Esophagus muscularis mucosa (tissue), 4 donors: ENCODE measurements around the gene CXXC1.
"Not testable (repeated sequence)": the region's sequence is repeated elsewhere in the genome, so short reads cannot be mapped to it uniquely, and the experiment has no call there.

ENCODE experiments used
- CTCF ChIP-seq, 3 experiments: fragments of 200-600 bp in 2 of 3; fragments of 450-650 bp in 1 of 3; sonication (generic) in 2 of 3; IDR thresholded peaks; one replicate each; pipeline ENCODE4 v1.5.1; 2017 to 2019; ENCODE audit warnings: antibody characterized with exemption in 3 of 3, mild to moderate bottlenecking in 2 of 3, moderate library complexity in 1 of 3
- EP300 ChIP-seq: sonication (generic); formaldehyde crosslinking; IDR thresholded peaks from one replicate; pipeline ENCODE4 v1.6.1; 2017; ENCODE audit warnings: antibody characterized with exemption
- POLR2A ChIP-seq: fragments of 450-650 bp; IDR thresholded peaks from one replicate; pipeline ENCODE4 v1.6.1; 2017; ENCODE audit warnings: antibody characterized with exemption, moderate library complexity, mild to moderate bottlenecking, low read depth
- POLR2AphosphoS5 ChIP-seq, 2 donors: sonication (generic); formaldehyde crosslinking; IDR thresholded peaks; one replicate each; pipeline ENCODE4 v1.6.1; 2017; ENCODE audit warnings: antibody characterized with exemption in 2 of 2

GRCh38 chr18:50308851-50309250 lies 21.4 kb upstream of the CXXC1 start:
- not testable (repeated sequence) for TF ChIP-seq POLR2A; CTCF (IDR thresholded peaks at IDR 0.05); POLR2AphosphoS5 (IDR thresholded peaks at IDR 0.05); EP300
